ENCODE data around the gene PRDX2. TPM values are rescaled to one million over a fixed set of nuclear protein-coding genes. Genes with fewer than 3 reads are reported as not detected.

PRDX2 gene
- total RNA-seq, 1 donor from 2014 or later: 190 TPM

DNA sequence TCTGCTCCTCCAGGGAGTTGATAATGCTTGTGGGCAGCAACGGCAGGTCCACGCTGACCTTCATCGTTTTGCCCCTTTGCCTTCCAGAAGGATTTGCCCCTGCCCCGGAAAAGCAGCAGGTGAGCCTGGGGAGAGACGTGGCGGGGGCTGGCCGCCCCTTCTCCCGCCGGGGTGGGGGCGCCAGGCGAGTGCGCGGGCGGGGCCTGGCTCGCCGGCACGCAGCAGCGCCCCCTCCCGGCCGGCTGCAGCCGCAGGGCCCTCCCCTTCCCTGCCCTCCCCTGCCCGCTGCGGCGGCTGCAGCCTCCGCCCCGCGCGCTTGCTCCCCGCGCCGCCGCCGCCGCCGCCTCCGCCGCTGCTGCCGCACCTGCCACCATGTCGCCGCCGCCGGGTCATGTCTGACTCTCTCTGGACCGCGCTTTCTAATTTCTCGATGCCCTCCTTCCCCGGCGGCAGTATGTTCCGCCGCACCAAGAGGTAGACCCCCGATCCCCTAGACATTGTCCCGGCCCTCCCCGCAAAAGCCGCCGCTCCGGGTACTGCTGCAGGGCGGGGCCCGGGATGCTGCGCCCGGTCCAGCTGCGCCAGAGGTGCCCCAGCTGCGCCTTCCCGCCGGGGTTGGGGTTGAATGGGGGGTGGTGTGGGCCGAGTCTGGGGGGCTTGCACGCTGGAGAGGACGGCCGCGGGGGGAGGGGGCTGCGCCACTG, 36.7 kb upstream of the PRDX2 start, which contains the start of gene MAST1:
Gene MAST1, plus strand, starts transcription at position 334 of the 704 bp plus-strand sequence. Its CDS starts 58 bp downstream, at position 392.
- TF ChIP-seq, protein P1, sequence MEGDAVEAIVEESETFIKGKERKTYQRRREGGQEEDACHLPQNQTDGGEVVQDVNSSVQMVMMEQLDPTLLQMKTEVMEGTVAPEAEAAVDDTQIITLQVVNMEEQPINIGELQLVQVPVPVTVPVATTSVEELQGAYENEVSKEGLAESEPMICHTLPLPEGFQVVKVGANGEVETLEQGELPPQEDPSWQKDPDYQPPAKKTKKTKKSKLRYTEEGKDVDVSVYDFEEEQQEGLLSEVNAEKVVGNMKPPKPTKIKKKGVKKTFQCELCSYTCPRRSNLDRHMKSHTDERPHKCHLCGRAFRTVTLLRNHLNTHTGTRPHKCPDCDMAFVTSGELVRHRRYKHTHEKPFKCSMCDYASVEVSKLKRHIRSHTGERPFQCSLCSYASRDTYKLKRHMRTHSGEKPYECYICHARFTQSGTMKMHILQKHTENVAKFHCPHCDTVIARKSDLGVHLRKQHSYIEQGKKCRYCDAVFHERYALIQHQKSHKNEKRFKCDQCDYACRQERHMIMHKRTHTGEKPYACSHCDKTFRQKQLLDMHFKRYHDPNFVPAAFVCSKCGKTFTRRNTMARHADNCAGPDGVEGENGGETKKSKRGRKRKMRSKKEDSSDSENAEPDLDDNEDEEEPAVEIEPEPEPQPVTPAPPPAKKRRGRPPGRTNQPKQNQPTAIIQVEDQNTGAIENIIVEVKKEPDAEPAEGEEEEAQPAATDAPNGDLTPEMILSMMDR (IDR thresholded peaks at IDR 0.05): peak; percentile 77

GRCh38 chr19:12837225-12837624, 35.6 kb upstream of the PRDX2 start:
- Mint-ChIP-seq H3K4me3 (ENCODE audit: unreplicated experiment) (no peak overlapping the region), H3K4me1 (ENCODE audit: low read depth) (peaks cover 29% of the 10 kb centered on the region), H3K9me3 (ENCODE audit: low read depth) (no peaks in the 10 kb centered on the region), H3K27ac (ENCODE audit: unreplicated experiment) (no peak overlapping the region), H3K27me3 (ENCODE audit: low read depth) (peaks cover 67% of the 10 kb centered on the region), H3K36me3 (ENCODE audit: low read depth) (peaks cover 1% of the 10 kb centered on the region)
- no peak for DNase-seq (ENCODE audit: low spot score)
- TF ChIP-seq, protein P1 (IDR thresholded peaks at IDR 0.05): no peak

More for the DNA sequence above, 36.7 kb upstream of the PRDX2 start, which contains the start of gene MAST1:
- H3K27ac Mint-ChIP-seq (ENCODE audit: unreplicated experiment): no peak within 1 kb of the TSS
- no peak for DNase-seq (ENCODE audit: low spot score)
- H3K9me3 Mint-ChIP-seq (ENCODE audit: low read depth): no peaks in the 10 kb centered on the region
- H3K27me3 Mint-ChIP-seq (ENCODE audit: low read depth): peaks cover 66% of the 10 kb centered on the region
- peak within 1 kb of the TSS; percentile 55 for H3K4me3 Mint-ChIP-seq (ENCODE audit: unreplicated experiment)
- peaks cover 23% of the 10 kb centered on the region for H3K4me1 Mint-ChIP-seq (ENCODE audit: low read depth)
- peaks cover 3% of the 10 kb centered on the region for H3K36me3 Mint-ChIP-seq (ENCODE audit: low read depth)

DNA sequence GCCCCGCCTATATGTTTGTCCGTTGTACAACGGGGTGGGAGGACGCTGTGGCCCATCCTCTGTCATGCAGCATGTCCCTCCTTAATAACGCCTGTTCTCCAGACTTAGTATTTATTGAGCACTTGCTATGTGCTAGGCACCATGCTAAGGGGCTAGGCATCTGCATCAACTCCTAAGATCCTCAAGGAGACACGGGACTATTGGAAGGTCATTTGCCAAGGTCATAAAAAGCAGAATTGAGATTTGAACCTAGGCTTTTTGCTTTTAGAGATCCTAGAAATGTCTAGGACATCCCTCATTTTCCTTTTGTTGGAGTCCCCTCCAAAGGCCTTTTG, 34.9 kb upstream of the PRDX2 start:
- Mint-ChIP-seq H3K4me1 (ENCODE audit: low read depth) (peaks cover 28% of the 10 kb centered on the region), H3K27ac (ENCODE audit: unreplicated experiment) (no peak overlapping the region), H3K36me3 (ENCODE audit: low read depth) (peaks cover 1% of the 10 kb centered on the region), H3K9me3 (ENCODE audit: low read depth) (no peaks in the 10 kb centered on the region), H3K4me3 (ENCODE audit: unreplicated experiment) (no peak overlapping the region), H3K27me3 (ENCODE audit: low read depth) (peaks cover 69% of the 10 kb centered on the region)
- TF ChIP-seq, protein P1 (IDR thresholded peaks at IDR 0.05): no peak
- no peak for DNase-seq (ENCODE audit: low spot score)

- DNase-seq (ENCODE audit: low spot score): no peak
- H3K27ac Mint-ChIP-seq (ENCODE audit: unreplicated experiment): no peak overlapping the region
- H3K36me3 Mint-ChIP-seq (ENCODE audit: low read depth): peaks cover 1% of the 10 kb centered on the region
- TF ChIP-seq, protein P1 (IDR thresholded peaks at IDR 0.05): no peak
- peaks cover 68% of the 10 kb centered on the region for H3K27me3 Mint-ChIP-seq (ENCODE audit: low read depth)
- no peaks in the 10 kb centered on the region for H3K9me3 Mint-ChIP-seq (ENCODE audit: low read depth)
- H3K4me1 Mint-ChIP-seq (ENCODE audit: low read depth): peaks cover 16% of the 10 kb centered on the region
- no peak overlapping the region for H3K4me3 Mint-ChIP-seq (ENCODE audit: unreplicated experiment)
These were observed 33.6 kb upstream of the PRDX2 start for GRCh38 chr19:12834976-12835757.

GRCh38 chr19:12834566-12834943, 33.0 kb upstream of the PRDX2 start, which contains the start of gene RTBDN:
RTBDN (minus strand) TSS chr19:12834579; CDS start chr19:12829979, 4,600 bp downstream.
- peaks cover 1% of the 10 kb centered on the region for H3K36me3 Mint-ChIP-seq (ENCODE audit: low read depth)
- H3K9me3 Mint-ChIP-seq (ENCODE audit: low read depth): no peaks in the 10 kb centered on the region
- no peak within 1 kb of the TSS for H3K27ac Mint-ChIP-seq (ENCODE audit: unreplicated experiment)
- H3K27me3 Mint-ChIP-seq (ENCODE audit: low read depth): peaks cover 69% of the 10 kb centered on the region
- TF ChIP-seq, protein P1 (IDR thresholded peaks at IDR 0.05): no peak
- H3K4me1 Mint-ChIP-seq (ENCODE audit: low read depth): peaks cover 16% of the 10 kb centered on the region
- peak within 1 kb of the TSS; percentile 57 for H3K4me3 Mint-ChIP-seq (ENCODE audit: unreplicated experiment)
- no peak for DNase-seq (ENCODE audit: low spot score)
